ENCODE data around the gene TRIM62. TPM values are rescaled to one million over a fixed set of nuclear protein-coding genes. Genes with fewer than 3 reads are reported as not detected.

Gene TRIM62
- total RNA-seq, 1 experiment from 2014 or later = 9.9 TPM

DNA sequence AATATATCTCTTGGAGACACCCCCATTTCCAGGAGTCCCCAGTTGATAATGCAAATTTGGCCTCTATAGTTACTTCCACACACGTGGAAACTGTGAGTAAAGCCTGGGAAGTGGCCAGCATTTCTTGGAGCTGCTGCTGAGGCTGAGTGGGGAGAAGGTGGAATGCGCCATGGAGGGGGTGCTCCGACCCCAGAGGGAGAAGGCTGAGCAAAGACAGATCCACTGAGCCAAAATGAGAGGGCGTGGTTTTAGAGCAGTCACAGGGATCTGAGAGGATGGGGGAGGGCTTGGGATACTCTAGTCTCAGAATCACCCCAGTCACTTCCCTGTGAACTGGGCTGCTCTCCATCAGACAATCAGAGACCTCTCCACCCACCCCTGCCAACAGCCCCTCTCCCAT, 38.7 kb downstream of the TRIM62 start:
- no peak for TF ChIP-seq EZH2 (IDR thresholded peaks at IDR 0.05; ENCODE audit: low read depth)
- TF ChIP-seq, protein P1, sequence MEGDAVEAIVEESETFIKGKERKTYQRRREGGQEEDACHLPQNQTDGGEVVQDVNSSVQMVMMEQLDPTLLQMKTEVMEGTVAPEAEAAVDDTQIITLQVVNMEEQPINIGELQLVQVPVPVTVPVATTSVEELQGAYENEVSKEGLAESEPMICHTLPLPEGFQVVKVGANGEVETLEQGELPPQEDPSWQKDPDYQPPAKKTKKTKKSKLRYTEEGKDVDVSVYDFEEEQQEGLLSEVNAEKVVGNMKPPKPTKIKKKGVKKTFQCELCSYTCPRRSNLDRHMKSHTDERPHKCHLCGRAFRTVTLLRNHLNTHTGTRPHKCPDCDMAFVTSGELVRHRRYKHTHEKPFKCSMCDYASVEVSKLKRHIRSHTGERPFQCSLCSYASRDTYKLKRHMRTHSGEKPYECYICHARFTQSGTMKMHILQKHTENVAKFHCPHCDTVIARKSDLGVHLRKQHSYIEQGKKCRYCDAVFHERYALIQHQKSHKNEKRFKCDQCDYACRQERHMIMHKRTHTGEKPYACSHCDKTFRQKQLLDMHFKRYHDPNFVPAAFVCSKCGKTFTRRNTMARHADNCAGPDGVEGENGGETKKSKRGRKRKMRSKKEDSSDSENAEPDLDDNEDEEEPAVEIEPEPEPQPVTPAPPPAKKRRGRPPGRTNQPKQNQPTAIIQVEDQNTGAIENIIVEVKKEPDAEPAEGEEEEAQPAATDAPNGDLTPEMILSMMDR (conservative IDR thresholded peaks at IDR 0.05) = no peak
- DNase-seq = no peak
- Histone ChIP-seq H4K20me1 (ENCODE audit: insufficient read depth) (no peaks in the 10 kb centered on the region), H3K27me3 (ENCODE audit: insufficient read depth, low read depth) (no peaks in the 10 kb centered on the region), H2AFZ (no peak overlapping the region), H3K9me3 (ENCODE audit: insufficient read depth, low read depth) (no peaks in the 10 kb centered on the region), H3K27ac (no peak overlapping the region), H3F3A (ENCODE audit: insufficient read depth, low read depth) (peaks cover 10% of the 10 kb centered on the region; the same call in 1 of the 2 replicates), H3K4me2 (no peak overlapping the region), H3K9me2 (ENCODE audit: insufficient read depth) (no peaks in the 10 kb centered on the region), H3K4me1 (replicated peaks; ENCODE audit: insufficient read depth) (peaks cover 7% of the 10 kb centered on the region; the same call in 1 of the 2 replicates), H3K79me2 (ENCODE audit: low read depth) (no peaks in the 10 kb centered on the region), H3K36me3 (ENCODE audit: low read depth) (no peaks in the 10 kb centered on the region), H3K4me3 (no peak overlapping the region)
- intact Hi-C loops (cut with micrococcal nuclease; ENCODE audit: unreplicated experiment) = no loop called here
- POLR2A ChIA-PET (ENCODE audit: unreplicated experiment) = no interaction called here
- CTCF ChIA-PET = no interaction called here
- no TSS peak for BruUV-seq (replicated peaks)

DNA sequence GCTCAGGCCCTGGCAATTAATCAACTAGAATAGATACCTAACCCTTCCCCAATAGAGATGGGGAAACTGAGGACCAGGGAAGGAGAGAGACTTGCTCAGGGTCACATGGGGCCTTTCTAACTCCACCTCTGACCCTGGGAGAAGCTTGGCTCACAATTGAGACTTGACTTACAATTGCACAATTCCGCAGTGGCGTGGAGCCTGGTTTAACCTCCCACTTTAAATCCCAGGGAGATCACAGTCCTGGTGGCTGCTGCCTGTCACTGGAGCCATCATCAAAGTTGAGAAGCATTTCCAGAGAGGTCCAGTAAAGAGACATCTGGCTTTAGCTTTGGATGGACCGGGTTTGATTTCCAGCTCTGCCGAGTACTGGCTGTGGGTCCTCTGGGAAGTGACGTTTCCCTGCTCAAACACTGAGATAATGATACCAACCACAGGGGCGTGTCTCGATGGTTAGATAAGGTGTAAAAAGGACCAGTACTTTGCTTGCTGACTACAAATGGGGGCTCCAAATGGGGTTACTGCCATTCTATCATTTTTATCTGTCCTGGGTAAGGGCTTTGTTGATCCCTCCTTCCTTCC, 39.3 kb downstream of the TRIM62 start:
- H2AFZ ChIP-seq = no peak overlapping the region
- POLR2A ChIA-PET (ENCODE audit: unreplicated experiment) = no interaction called here
- intact Hi-C loops (cut with micrococcal nuclease; ENCODE audit: unreplicated experiment) = no loop called here

DNA sequence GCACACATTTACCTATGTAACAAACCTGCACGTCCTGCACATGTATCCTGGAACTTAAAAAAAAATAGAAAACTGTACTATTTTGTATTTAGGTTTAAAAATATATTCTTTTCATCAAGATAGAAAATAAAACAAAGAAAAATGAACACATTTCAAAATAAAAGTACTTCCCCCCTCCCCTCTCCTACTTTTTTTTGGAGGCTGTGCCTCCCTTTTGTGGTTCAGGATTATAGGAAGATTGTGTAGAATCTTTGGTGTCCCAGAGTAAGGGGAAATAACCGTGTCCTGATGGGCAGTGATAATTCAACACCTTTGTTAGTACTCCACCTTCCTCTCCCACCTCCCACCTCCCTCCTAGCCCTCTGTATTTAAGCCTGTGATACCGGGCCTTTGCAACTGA, 40.1 kb downstream of the TRIM62 start:
- Histone ChIP-seq H3K27me3 (ENCODE audit: insufficient read depth, low read depth) (no peaks in the 10 kb centered on the region), H3K27ac (no peak overlapping the region), H3K4me2 (no peak overlapping the region), H3F3A (ENCODE audit: insufficient read depth, low read depth) (peaks cover 12% of the 10 kb centered on the region; the same call in 1 of the 2 replicates), H3K9me3 (ENCODE audit: insufficient read depth, low read depth) (no peaks in the 10 kb centered on the region), H4K20me1 (ENCODE audit: insufficient read depth) (no peaks in the 10 kb centered on the region), H2AFZ (no peak overlapping the region), H3K4me1 (replicated peaks; ENCODE audit: insufficient read depth) (peaks cover 7% of the 10 kb centered on the region; the same call in 1 of the 2 replicates), H3K36me3 (ENCODE audit: low read depth) (no peaks in the 10 kb centered on the region), H3K9me2 (ENCODE audit: insufficient read depth) (no peaks in the 10 kb centered on the region), H3K4me3 (no peak overlapping the region), H3K79me2 (ENCODE audit: low read depth) (no peaks in the 10 kb centered on the region)
- ChIA-PET POLR2A (ENCODE audit: unreplicated experiment) (no interaction called here), CTCF (no interaction called here)
- DNase-seq = no peak
- intact Hi-C loops (cut with micrococcal nuclease; ENCODE audit: unreplicated experiment) = no loop called here
- TF ChIP-seq, protein P1 (conservative IDR thresholded peaks at IDR 0.05) = no peak
- TF ChIP-seq EZH2 (IDR thresholded peaks at IDR 0.05; ENCODE audit: low read depth) = no peak
- no TSS peak for BruUV-seq (replicated peaks)

More for the DNA sequence above, 39.3 kb downstream of the TRIM62 start:
- H3K36me3 ChIP-seq (ENCODE audit: low read depth) = no peaks in the 10 kb centered on the region
- H3K27me3 ChIP-seq (ENCODE audit: insufficient read depth, low read depth) = no peaks in the 10 kb centered on the region
- CTCF ChIA-PET = no interaction called here
- DNase-seq = no peak
- no peak overlapping the region for H3K27ac ChIP-seq
- no TSS peak for BruUV-seq (replicated peaks)
- peaks cover 7% of the 10 kb centered on the region; the same call in 1 of the 2 replicates for H3K4me1 ChIP-seq (replicated peaks; ENCODE audit: insufficient read depth)
- no peak overlapping the region for H3K4me3 ChIP-seq
- no peaks in the 10 kb centered on the region for H3K9me2 ChIP-seq (ENCODE audit: insufficient read depth)
- no peak overlapping the region for H3K4me2 ChIP-seq
- no peaks in the 10 kb centered on the region for H3K79me2 ChIP-seq (ENCODE audit: low read depth)
- no peaks in the 10 kb centered on the region for H3K9me3 ChIP-seq (ENCODE audit: insufficient read depth, low read depth)
- TF ChIP-seq, protein P1 (conservative IDR thresholded peaks at IDR 0.05) = no peak
- no peak for TF ChIP-seq EZH2 (IDR thresholded peaks at IDR 0.05; ENCODE audit: low read depth)
- peaks cover 12% of the 10 kb centered on the region; the same call in 1 of the 2 replicates for H3F3A ChIP-seq (ENCODE audit: insufficient read depth, low read depth)
- H4K20me1 ChIP-seq (ENCODE audit: insufficient read depth) = no peaks in the 10 kb centered on the region

Measured in PC-9 (cell line).